Measurements from ENCODE around the gene INPP5F.

INPP5F gene

DNA sequence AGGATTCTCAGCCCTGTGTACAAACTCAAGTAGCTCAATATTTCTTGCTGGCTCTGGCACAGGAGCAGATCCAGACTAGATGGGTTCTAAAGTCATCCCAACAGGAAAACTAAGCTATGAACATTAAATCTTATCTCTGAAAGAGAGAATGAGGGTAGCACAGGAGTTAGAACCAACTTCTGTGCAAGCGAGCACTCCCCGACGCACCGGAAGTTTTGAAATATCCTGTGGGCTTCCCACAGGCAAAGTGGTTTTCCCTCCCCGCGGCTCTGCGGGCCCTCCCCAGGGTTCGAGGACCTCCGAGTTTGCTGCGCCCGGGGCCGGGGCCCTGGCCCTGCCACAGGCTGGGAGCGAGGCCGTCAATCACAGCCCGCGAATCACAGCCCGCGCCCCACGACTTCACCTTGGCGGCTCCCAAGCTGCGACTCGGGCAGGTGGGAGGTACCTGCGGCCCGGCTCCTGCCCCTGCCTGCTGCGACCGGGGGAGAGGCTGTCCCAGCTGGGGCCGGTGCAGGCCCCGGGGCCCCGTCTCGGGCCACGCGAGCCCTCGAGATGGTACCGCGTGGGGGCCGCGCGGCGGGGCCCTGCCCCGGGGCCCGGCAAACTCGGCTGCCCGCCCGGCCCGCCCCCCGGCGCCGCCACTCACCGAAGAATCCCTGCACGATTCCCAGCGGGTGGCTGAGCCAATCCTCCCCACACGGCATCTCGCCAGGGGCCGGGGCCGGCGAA is 146.2 kb downstream of the INPP5F start:
- peak; percentile 36 to 37 for ATAC-seq

DNA sequence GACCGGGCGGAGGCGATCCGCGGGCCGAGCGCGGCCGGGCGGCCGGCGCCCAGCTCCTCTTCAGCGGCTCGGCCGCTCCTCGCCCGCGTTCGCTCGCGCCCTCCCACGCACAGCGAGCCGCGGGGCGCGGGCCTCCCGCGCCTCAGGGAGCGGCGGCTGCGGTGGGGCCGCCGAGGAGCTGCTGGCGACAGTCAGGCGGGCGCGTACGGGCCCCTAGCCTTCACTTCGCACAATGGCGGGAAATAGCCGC is 146.7 kb downstream of the INPP5F start, which contains the start of gene MCMBP:
Gene MCMBP (minus strand): TSS at position 234 of the 250 bp plus-strand sequence. CDS start 259 bp downstream, outside the sequence.
- no peak for ATAC-seq

DNA sequence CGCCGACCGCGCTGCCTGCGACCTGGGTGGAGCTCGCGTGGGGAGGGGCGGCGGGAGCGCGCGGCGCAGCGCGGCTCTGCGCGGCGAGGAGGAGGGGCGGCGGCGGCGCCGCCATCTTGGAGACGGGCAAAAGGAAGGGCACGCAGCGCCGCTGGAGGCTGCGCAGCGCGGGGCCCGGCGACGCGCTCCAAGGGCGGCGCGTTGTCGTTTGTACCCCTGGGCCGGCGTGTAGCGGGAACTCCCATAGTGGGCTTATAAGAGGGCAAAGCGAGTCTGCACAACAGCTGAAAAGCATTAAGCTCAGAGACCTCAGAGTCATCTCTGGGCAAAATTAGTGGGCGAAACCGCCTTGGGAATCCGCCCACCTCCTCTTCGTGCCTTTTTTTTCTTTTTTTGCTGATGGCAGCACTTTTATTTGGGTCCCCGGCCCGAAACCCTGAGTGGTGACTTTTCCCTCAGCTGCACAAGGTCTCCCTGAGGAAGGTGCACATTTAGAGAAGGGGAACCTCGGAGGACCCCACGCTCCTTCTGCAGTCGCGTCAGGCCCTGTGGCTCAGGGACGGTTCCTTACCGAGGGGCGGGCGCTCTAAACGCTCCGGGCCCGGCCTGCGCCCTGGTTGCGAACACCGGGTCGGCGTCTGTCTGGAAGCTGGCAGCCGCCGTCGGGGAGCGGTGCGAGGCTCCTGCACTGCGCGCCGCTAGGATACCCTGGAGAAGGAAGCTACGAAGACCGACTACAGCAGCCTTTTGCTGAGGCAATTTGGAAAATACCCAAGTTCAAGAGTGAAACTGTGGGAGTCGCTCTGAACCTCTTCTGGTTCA is 147.2 kb downstream of the INPP5F start:
- ATAC-seq = peak; percentile 94

DNA sequence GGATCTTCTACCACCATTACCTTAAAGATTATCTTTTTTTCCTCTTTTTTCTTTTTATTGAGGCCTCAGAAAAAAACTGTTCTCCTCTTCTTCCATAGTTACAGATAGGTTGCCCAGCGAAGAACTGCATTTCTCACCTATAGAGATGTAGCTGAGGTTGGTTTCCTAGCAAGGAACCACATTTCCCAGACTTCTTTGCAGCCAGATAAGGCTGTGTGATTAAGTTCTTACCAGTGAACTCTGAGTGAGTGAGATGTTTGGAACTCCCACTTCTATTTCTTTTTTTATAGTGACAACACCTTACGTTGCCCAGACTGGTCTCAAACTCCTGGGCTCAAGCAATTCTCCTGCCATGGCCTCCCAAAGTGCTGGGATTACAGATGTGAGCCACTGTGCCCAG is 152.7 kb downstream of the INPP5F start:
- ATAC-seq = no peak
